HepG2 (cell line): ENCODE results near the gene LCLAT1. TPM values are rescaled to one million over a fixed set of nuclear protein-coding genes. Genes with fewer than 3 reads are reported as not detected.

Experiments
- ATAC-seq: fragments of 200-7000 bp; cut with Tn5 transposase; 3 replicates; pipeline ENCODE4 v1.9.1; 2020; ENCODE audit warnings: mild to moderate bottlenecking, moderate library complexity
- BruUV-seq: library from RNA; stranded (reverse); fragments of 400-500 nt; replicated peaks from 2 replicates; lab custom pipeline; 2021; lab: Mats Ljungman, UMichigan
- CTCF ChIA-PET: fragments of 300-600 bp; formaldehyde crosslinking; extraction: SDS; loops from one replicate; lab custom pipeline; 2021; ENCODE audit warnings: low total read pairs, inconsistent platforms, low intra/inter-chr PET ratio; lab: Yijun Ruan, JAX
- POLR2A ChIA-PET: fragments of 350-600 bp; sonication (Branson Sonifier 250); formaldehyde crosslinking; loops from one replicate; lab custom pipeline; 2020; ENCODE audit warnings: antibody characterized with exemption, inconsistent platforms; lab: Yijun Ruan, JAX
- DNase-seq: peaks from one replicate; pipeline ENCODE4 v3.0.0-alpha.2; 2015; ENCODE audit warnings: low spot score
- FAIRE-seq: peaks from 3 replicates; lab custom pipeline; 2011; peaks lifted over from hg19 to GRCh38; lab: Jason Lieb, UNC
- H2AFZ ChIP-seq: one replicate; pipeline ENCODE4 v1.6.1; 2011; ENCODE audit warnings: low read length, inconsistent platforms
- H3K27ac ChIP-seq: fragments of 300-600 bp; 3 replicates; pipeline ENCODE4 v1.8.0; 2011; ENCODE audit warnings: mixed run types, mild to moderate bottlenecking, mixed read lengths, low read length, inconsistent platforms; ENCODE audit not compliant: insufficient read depth; ENCODE audit errors: extremely low read length
- H3K27me3 ChIP-seq, 2 experiments: fragments of 200-600 bp in 1 of 2; 2 replicates in 1 of 2; 3 replicates in 1 of 2; pipeline versions ENCODE4 v1.6.0 to v1.8.0; 2011; ENCODE audit warnings: low read length in 2 of 2, mild to moderate bottlenecking in 2 of 2, moderate library complexity in 2 of 2, inconsistent platforms in 1 of 2; ENCODE audit not compliant: insufficient read depth in 2 of 2, control insufficient read depth in 1 of 2
- H3K36me3 ChIP-seq, 2 experiments: fragments of 200-600 bp in 1 of 2; replicated peaks in 1 of 2; 2 replicates in 1 of 2; 3 replicates in 1 of 2; pipeline versions ENCODE4 v1.5.1 to v1.8.0; 2011; ENCODE audit warnings: low read length in 2 of 2, inconsistent platforms in 1 of 2; ENCODE audit not compliant: insufficient read depth in 2 of 2, control insufficient read depth in 1 of 2
- H3K4me1 ChIP-seq: 2 replicates; pipeline ENCODE4 v1.5.1; 2012; ENCODE audit warnings: low read length, inconsistent platforms; ENCODE audit not compliant: insufficient read depth
- H3K4me2 ChIP-seq: 2 replicates; pipeline ENCODE4 v1.6.0; 2011; ENCODE audit warnings: low read depth, low read length, inconsistent platforms
- H3K4me3 ChIP-seq, 3 experiments: fragments of 200-600 bp in 1 of 3; sonication (generic), shearing (Covaris generic) in 1 of 3; replicated peaks in 1 of 3; 2 replicates each; pipeline ENCODE4 v1.5.1; 2011 to 2016; ENCODE audit warnings: low read length in 3 of 3, inconsistent platforms in 2 of 3, low read depth in 2 of 3, mild to moderate bottlenecking in 2 of 3, control low read depth in 1 of 3, mixed read lengths in 1 of 3; ENCODE audit not compliant: insufficient read depth in 1 of 3
- H3K79me2 ChIP-seq: one replicate; pipeline ENCODE4 v1.6.1; 2011; ENCODE audit warnings: low read length, inconsistent platforms; ENCODE audit not compliant: insufficient read depth
- H3K9ac ChIP-seq: 2 replicates; pipeline ENCODE4 v1.6.0; 2011; ENCODE audit warnings: mild to moderate bottlenecking, low read depth, low read length, inconsistent platforms; ENCODE audit not compliant: insufficient read depth
- H3K9me3 ChIP-seq: 2 replicates; pipeline ENCODE4 v1.5.1; 2012; ENCODE audit warnings: mild to moderate bottlenecking, low read length
- H4K20me1 ChIP-seq: 2 replicates; pipeline ENCODE4 v1.6.0; 2011; ENCODE audit warnings: inconsistent platforms, mild to moderate bottlenecking, low read length, moderate library complexity; ENCODE audit not compliant: insufficient read depth
- KDM5A ChIP-seq: fragments of 200-600 bp; sonication (generic); IDR thresholded peaks from 2 replicates; pipeline ENCODE4 v1.7.0; 2018; ENCODE audit warnings: antibody characterized with exemption, mild to moderate bottlenecking, low read length, borderline replicate concordance
- PHF20 ChIP-seq: sonication (generic); formaldehyde crosslinking; IDR thresholded peaks from 2 replicates; pipeline ENCODE4 v1.5.0; 2020; ENCODE audit warnings: mild to moderate bottlenecking, missing genetic modification reagents
- ZNF317 ChIP-seq: sonication (generic); formaldehyde crosslinking; IDR thresholded peaks from 2 replicates; pipeline ENCODE4 v1.5.0; 2020; ENCODE audit warnings: mild to moderate bottlenecking, missing genetic modification reagents
- ZNF580 ChIP-seq: IDR thresholded peaks from 2 replicates; pipeline ENCODE4 v1.6.1; 2016; ENCODE audit warnings: low read depth, borderline replicate concordance
- ZNF746 ChIP-seq: sonication (generic); formaldehyde crosslinking; IDR thresholded peaks from 2 replicates; pipeline ENCODE4 v1.8.0; 2022; ENCODE audit warnings: mild to moderate bottlenecking, missing genetic modification reagents
- WGBS: methylation state at CpG from one replicate; pipeline ENCODE4 v1.1.6; 2017; ENCODE audit warnings: low lambda C conversion rate; 5-methylcytosine and 5-hydroxymethylcytosine counted together
- in situ Hi-C: cut with HindIII; loops from 2 replicates; pipeline ENCODE4 v1.10.0; 2017; ENCODE audit warnings: low pct_unique_long_range_greater_than_20kb; ENCODE audit not compliant: extremely low pct_ligation_motif_present
- intact Hi-C: fragments of 100-400 bp; cut with micrococcal nuclease; formaldehyde crosslinking; loops from one replicate; pipeline ENCODE4 v1.10.0; 2022; ENCODE audit not compliant: unreplicated experiment
- polyA plus RNA-seq, 8 experiments: library from polyadenylated mRNA; depleted of rRNA in 3 of 8; stranded (reverse) in 7 of 8; unstranded in 1 of 8; fragments of >200 nt; fragmentation: Illumina TruSeq in 4 of 8; extraction: Trizol in 4 of 8; gene quantifications; 2 replicates each; pipeline versions ENCODE4 v1.2.1 to v1.2.3, GENCODE V29; 2011 to 2016; ENCODE audit warnings: low read depth in 4 of 8, missing spikeins in 1 of 8, mixed read lengths in 1 of 8; ENCODE audit not compliant: insufficient read depth in 1 of 8
- total RNA-seq, 5 experiments: library from RNA; depleted of rRNA; stranded (reverse); fragments of >200 nt; fragmentation: Illumina TruSeq; extraction: Trizol; gene quantifications; 2 replicates each; pipeline ENCODE4 v1.2.3, GENCODE V29; 2016; ENCODE audit warnings: low read depth in 1 of 5
- TF ChIP-seq, protein P1 (sequence below): IDR thresholded peaks from 2 replicates; pipeline ENCODE4 v1.6.1; 2016; ENCODE audit warnings: mild to moderate bottlenecking

Gene LCLAT1
- total and polyA plus RNA-seq, 2 of the 13 experiments (the other 11 are each of a cell fraction or from before 2014, with no cell fraction given) = 18.0 to 28.0 TPM

GRCh38 chr2:30470426-30470825 lies 23.4 kb downstream of the LCLAT1 start:
- in situ Hi-C loops (no loop called here), intact Hi-C loops (no loop called here)
- POLR2A ChIA-PET = no interaction called here
- Histone ChIP-seq H3K36me3 (no peaks in the 10 kb centered on the region), H4K20me1 (no peaks in the 10 kb centered on the region), H3K79me2 (peaks cover 65% of the 10 kb centered on the region), H2AFZ (no peak overlapping the region), H3K9me3 (no peaks in the 10 kb centered on the region), H3K4me1 (peaks cover 13% of the 10 kb centered on the region), H3K4me3 (no peak overlapping the region), H3K9ac (no peak overlapping the region), H3K27me3 (no peaks in the 10 kb centered on the region), H3K4me2 (no peak overlapping the region), H3K27ac (no peak overlapping the region)
- FAIRE-seq = no peak
- CTCF ChIA-PET = no interaction called here
- 90% methylated on average over 1 of the region's 1 CpG for WGBS
- DNase-seq = no peak
- TF ChIP-seq ZNF317 (peak; percentile 50; the same call in 1 of the 2 replicates), KDM5A (no peak)
- BruUV-seq = no TSS peak
- ATAC-seq = no peak

DNA sequence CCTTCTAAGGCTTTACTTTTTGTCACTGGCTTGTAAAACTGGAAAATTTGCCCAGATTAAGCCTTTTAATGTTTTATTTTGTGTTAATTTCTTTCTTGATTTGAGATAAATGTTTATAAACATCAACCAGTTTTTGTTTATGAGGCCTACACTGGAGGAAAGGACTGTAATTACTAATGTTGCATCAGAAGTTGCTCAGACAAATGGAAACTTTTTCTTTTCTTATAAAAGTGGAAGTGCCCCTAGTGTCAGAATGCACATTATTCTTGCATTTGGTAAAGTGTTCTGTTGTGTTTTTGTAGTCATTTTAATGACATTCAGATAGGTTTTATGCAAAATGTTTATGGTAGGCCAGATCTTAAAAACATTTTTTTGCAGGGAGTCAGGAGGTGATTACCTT lies 25.3 kb downstream of the LCLAT1 start:
- CTCF ChIA-PET = no interaction called here
- no peak overlapping the region for H3K4me2 ChIP-seq
- DNase-seq = no peak
- H3K27me3 ChIP-seq = no peaks in the 10 kb centered on the region
- BruUV-seq = no TSS peak
- peaks cover 10% of the 10 kb centered on the region for H3K4me1 ChIP-seq
- intact Hi-C loops = no loop called here
- in situ Hi-C loops = no loop called here
- H3K27ac ChIP-seq = no peak overlapping the region
- TF ChIP-seq PHF20 (no peak), ZNF746 (CRISPR knock-in tag) (no peak), ZNF580 (CRISPR knock-in tag) (no peak)
- TF ChIP-seq, protein P1, sequence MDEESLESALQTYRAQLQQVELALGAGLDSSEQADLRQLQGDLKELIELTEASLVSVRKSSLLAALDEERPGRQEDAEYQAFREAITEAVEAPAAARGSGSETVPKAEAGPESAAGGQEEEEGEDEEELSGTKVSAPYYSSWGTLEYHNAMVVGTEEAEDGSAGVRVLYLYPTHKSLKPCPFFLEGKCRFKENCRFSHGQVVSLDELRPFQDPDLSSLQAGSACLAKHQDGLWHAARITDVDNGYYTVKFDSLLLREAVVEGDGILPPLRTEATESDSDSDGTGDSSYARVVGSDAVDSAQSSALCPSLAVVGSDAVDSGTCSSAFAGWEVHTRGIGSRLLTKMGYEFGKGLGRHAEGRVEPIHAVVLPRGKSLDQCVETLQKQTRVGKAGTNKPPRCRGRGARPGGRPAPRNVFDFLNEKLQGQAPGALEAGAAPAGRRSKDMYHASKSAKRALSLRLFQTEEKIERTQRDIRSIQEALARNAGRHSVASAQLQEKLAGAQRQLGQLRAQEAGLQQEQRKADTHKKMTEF (CRISPR knock-in tag) = no peak
- H3K79me2 ChIP-seq = peaks cover 57% of the 10 kb centered on the region
- no peaks in the 10 kb centered on the region for H3K9me3 ChIP-seq
- H4K20me1 ChIP-seq = no peaks in the 10 kb centered on the region
- ATAC-seq = no peak
- POLR2A ChIA-PET = no interaction called here
- no peak overlapping the region for H2AFZ ChIP-seq
- H3K36me3 ChIP-seq = no peaks in the 10 kb centered on the region
- no peak for FAIRE-seq
- H3K4me3 ChIP-seq = no peak overlapping the region
- H3K9ac ChIP-seq = no peak overlapping the region
